ENCODE results near the gene KLF14. TPM values are rescaled to one million over a fixed set of nuclear protein-coding genes. Genes with fewer than 3 reads are reported as not detected.

The KLF14 gene
- total RNA-seq = 0.07 TPM in 1 of 2 replicates, not detected in the other

GRCh38 chr7:130733931-130734814, at the start of gene KLF14:
Gene KLF14 (minus strand): TSS chr7:130734207. CDS start chr7:130734033, 174 bp downstream.

Other genes starting within 250 kb of the KLF14 start
- 8.5 and 17.6 TPM in 2 replicates for gene MEST, start 242.1 kb downstream of the KLF14 start, total RNA-seq
- 28.9 and 30.1 TPM in 2 replicates for gene COPG2, start 65.5 kb downstream of the KLF14 start, total RNA-seq
- gene TSGA13, start 47.7 kb downstream of the KLF14 start, total RNA-seq = not detected in 2 replicates